ENCODE measurements around the gene JSRP1.

JSRP1 gene

GRCh38 chr19:2215281-2215751 is 40.9 kb downstream of the JSRP1 start:
- no peak for DNase-seq (ENCODE audit: insufficient read length)
- no peak for FAIRE-seq

GRCh38 chr19:2214251-2214650 is 42.0 kb downstream of the JSRP1 start:
- FAIRE-seq (no peak), DNase-seq (ENCODE audit: insufficient read length) (no peak)
- no peak for TF ChIP-seq TAF1 (IDR thresholded peaks at IDR 0.05; ENCODE audit: borderline replicate concordance, low read depth, low read length)
- TF ChIP-seq POLR2AphosphoS5 (IDR thresholded peaks at IDR 0.05; ENCODE audit: low read depth, low read length): no peak
- no peak for TF ChIP-seq POLR2A (IDR thresholded peaks at IDR 0.05; ENCODE audit: low read depth, low read length)

More at GRCh38 chr19:2215281-2215751, 40.9 kb downstream of the JSRP1 start:
- TF ChIP-seq TAF1 (IDR thresholded peaks at IDR 0.05; ENCODE audit: borderline replicate concordance, low read depth, low read length) (no peak), POLR2AphosphoS5 (IDR thresholded peaks at IDR 0.05; ENCODE audit: low read depth, low read length) (no peak), POLR2A (IDR thresholded peaks at IDR 0.05; ENCODE audit: low read depth, low read length) (no peak)

GRCh38 chr19:2213799-2214198 is 42.4 kb downstream of the JSRP1 start:
- DNase-seq (ENCODE audit: insufficient read length) (no peak), FAIRE-seq (no peak)
- TF ChIP-seq POLR2AphosphoS5 (IDR thresholded peaks at IDR 0.05; ENCODE audit: low read depth, low read length) (no peak), POLR2A (IDR thresholded peaks at IDR 0.05; ENCODE audit: low read depth, low read length) (no peak), TAF1 (IDR thresholded peaks at IDR 0.05; ENCODE audit: borderline replicate concordance, low read depth, low read length) (no peak)

GRCh38 chr19:2212861-2213711 is 43.1 kb downstream of the JSRP1 start:
- DNase-seq (ENCODE audit: insufficient read length) (no peak), FAIRE-seq (no peak)
- no peak for TF ChIP-seq POLR2A (IDR thresholded peaks at IDR 0.05; ENCODE audit: low read depth, low read length)
- TF ChIP-seq POLR2AphosphoS5 (IDR thresholded peaks at IDR 0.05; ENCODE audit: low read depth, low read length): no peak
- TF ChIP-seq TAF1 (IDR thresholded peaks at IDR 0.05; ENCODE audit: borderline replicate concordance, low read depth, low read length): no peak

GRCh38 chr19:2210987-2211740 is 45.1 kb downstream of the JSRP1 start:
- TF ChIP-seq TAF1 (IDR thresholded peaks at IDR 0.05; ENCODE audit: borderline replicate concordance, low read depth, low read length): no peak
- no peak for TF ChIP-seq POLR2AphosphoS5 (IDR thresholded peaks at IDR 0.05; ENCODE audit: low read depth, low read length)
- TF ChIP-seq POLR2A (IDR thresholded peaks at IDR 0.05; ENCODE audit: low read depth, low read length): no peak
- no peak for DNase-seq (ENCODE audit: insufficient read length)
- no peak for FAIRE-seq

GRCh38 chr19:2210206-2210605 is 46.0 kb downstream of the JSRP1 start:
- no peak for DNase-seq (ENCODE audit: insufficient read length)
- TF ChIP-seq TAF1 (IDR thresholded peaks at IDR 0.05; ENCODE audit: borderline replicate concordance, low read depth, low read length) (no peak), POLR2AphosphoS5 (IDR thresholded peaks at IDR 0.05; ENCODE audit: low read depth, low read length) (no peak), POLR2A (IDR thresholded peaks at IDR 0.05; ENCODE audit: low read depth, low read length) (no peak)
- no peak for FAIRE-seq

GRCh38 chr19:2209408-2209807 is 46.8 kb downstream of the JSRP1 start:
- no peak for FAIRE-seq
- DNase-seq (ENCODE audit: insufficient read length): no peak
- TF ChIP-seq POLR2AphosphoS5 (IDR thresholded peaks at IDR 0.05; ENCODE audit: low read depth, low read length) (no peak), TAF1 (IDR thresholded peaks at IDR 0.05; ENCODE audit: borderline replicate concordance, low read depth, low read length) (no peak), POLR2A (IDR thresholded peaks at IDR 0.05; ENCODE audit: low read depth, low read length) (no peak)

GRCh38 chr19:2208975-2209374 is 47.2 kb downstream of the JSRP1 start:
- DNase-seq (ENCODE audit: insufficient read length): no peak
- no peak for FAIRE-seq
- no peak for TF ChIP-seq POLR2AphosphoS5 (IDR thresholded peaks at IDR 0.05; ENCODE audit: low read depth, low read length)
- TF ChIP-seq TAF1 (IDR thresholded peaks at IDR 0.05; ENCODE audit: borderline replicate concordance, low read depth, low read length): no peak
- TF ChIP-seq POLR2A (IDR thresholded peaks at IDR 0.05; ENCODE audit: low read depth, low read length): no peak

GRCh38 chr19:2207991-2208860 is 48.0 kb downstream of the JSRP1 start:
- peak; percentile 70 for DNase-seq (ENCODE audit: insufficient read length)
- TF ChIP-seq POLR2AphosphoS5 (IDR thresholded peaks at IDR 0.05; ENCODE audit: low read depth, low read length) (no peak), TAF1 (IDR thresholded peaks at IDR 0.05; ENCODE audit: borderline replicate concordance, low read depth, low read length) (no peak), POLR2A (IDR thresholded peaks at IDR 0.05; ENCODE audit: low read depth, low read length) (no peak)
- FAIRE-seq: no peak

GRCh38 chr19:2207008-2207407 is 49.2 kb downstream of the JSRP1 start:
- no peak for TF ChIP-seq TAF1 (IDR thresholded peaks at IDR 0.05; ENCODE audit: borderline replicate concordance, low read depth, low read length)
- TF ChIP-seq POLR2A (IDR thresholded peaks at IDR 0.05; ENCODE audit: low read depth, low read length): no peak
- TF ChIP-seq POLR2AphosphoS5 (IDR thresholded peaks at IDR 0.05; ENCODE audit: low read depth, low read length): no peak
- FAIRE-seq: no peak
- no peak for DNase-seq (ENCODE audit: insufficient read length)

GRCh38 chr19:2202366-2202765 is 53.9 kb downstream of the JSRP1 start:
- DNase-seq (ENCODE audit: insufficient read length) (no peak), FAIRE-seq (no peak)
- TF ChIP-seq POLR2A (IDR thresholded peaks at IDR 0.05; ENCODE audit: low read depth, low read length): no peak
- TF ChIP-seq POLR2AphosphoS5 (IDR thresholded peaks at IDR 0.05; ENCODE audit: low read depth, low read length): no peak
- TF ChIP-seq TAF1 (IDR thresholded peaks at IDR 0.05; ENCODE audit: borderline replicate concordance, low read depth, low read length): no peak
